Tibial nerve (tissue), 4 donors: ENCODE data around the gene MAMDC2. TPM values are rescaled to one million over a fixed set of nuclear protein-coding genes. Genes with fewer than 3 reads are reported as not detected.

Experiments used
- DNase-seq, 2 donors: peaks; one replicate each; pipeline ENCODE4 v3.0.0-alpha.2; 2019; ENCODE audit warnings: low spot score in 2 of 2
- H3K27ac ChIP-seq, 4 donors: fragments of 200-600 bp; sonication (generic) in 3 of 4; one replicate each; pipeline ENCODE4 v1.5.1; 2017 to 2019; ENCODE audit warnings: mild to moderate bottlenecking in 1 of 4
- H3K27me3 ChIP-seq, 2 donors: fragments of 200-600 bp; sonication (generic) in 1 of 2; one replicate each; pipeline versions ENCODE4 v1.5.1 to v1.6.0; 2017 to 2019
- H3K36me3 ChIP-seq, 3 donors: fragments of 200-600 bp; sonication (generic); one replicate each; pipeline ENCODE4 v1.5.1; 2018 to 2019
- H3K4me1 ChIP-seq, 4 donors: fragments of 200-600 bp; sonication (generic) in 3 of 4; one replicate each; pipeline ENCODE4 v1.5.1; 2017 to 2019
- H3K4me3 ChIP-seq, 4 donors: fragments of 200-600 bp; sonication (generic) in 3 of 4; one replicate each; pipeline ENCODE4 v1.5.1; 2017 to 2019; ENCODE audit warnings: mild to moderate bottlenecking in 1 of 4, moderate library complexity in 1 of 4
- H3K9me3 ChIP-seq, 4 donors: fragments of 200-600 bp; sonication (generic) in 3 of 4; one replicate each; pipeline ENCODE4 v1.5.1; 2017 to 2019
- EP300 ChIP-seq, 2 donors: sonication (generic); formaldehyde crosslinking; IDR thresholded peaks; one replicate each; pipeline ENCODE4 v1.6.1; 2017; ENCODE audit warnings: antibody characterized with exemption in 2 of 2, mild to moderate bottlenecking in 1 of 2
- POLR2A ChIP-seq, 2 donors: fragments of 450-650 bp; IDR thresholded peaks; one replicate each; pipeline ENCODE4 v1.6.1; 2017; ENCODE audit warnings: antibody characterized with exemption in 2 of 2, mild to moderate bottlenecking in 2 of 2, moderate library complexity in 2 of 2
- WGBS, 2 donors: methylation state at CpG; one replicate each; pipeline ENCODE4 v1.1.5; 2018; 5-methylcytosine and 5-hydroxymethylcytosine counted together
- total RNA-seq, 4 donors: library from RNA; depleted of rRNA; stranded (reverse); fragments of >200 nt; gene quantifications; one replicate each; pipeline ENCODE4 v1.1.0, GENCODE V29; 2016
- TF ChIP-seq, protein P1 (sequence below), 5 experiments: fragments of 200-600 bp in 3 of 5; fragments of 450-650 bp in 2 of 5; sonication (generic) in 3 of 5; IDR thresholded peaks; one replicate each; pipeline ENCODE4 v1.5.1; 2016 to 2019; ENCODE audit warnings: antibody characterized with exemption in 5 of 5, mild to moderate bottlenecking in 3 of 5, moderate library complexity in 2 of 5

The MAMDC2 gene
- total RNA-seq, 4 donors from 2014 or later, result 24.9 to 75.9 (median 60.8) TPM

DNA sequence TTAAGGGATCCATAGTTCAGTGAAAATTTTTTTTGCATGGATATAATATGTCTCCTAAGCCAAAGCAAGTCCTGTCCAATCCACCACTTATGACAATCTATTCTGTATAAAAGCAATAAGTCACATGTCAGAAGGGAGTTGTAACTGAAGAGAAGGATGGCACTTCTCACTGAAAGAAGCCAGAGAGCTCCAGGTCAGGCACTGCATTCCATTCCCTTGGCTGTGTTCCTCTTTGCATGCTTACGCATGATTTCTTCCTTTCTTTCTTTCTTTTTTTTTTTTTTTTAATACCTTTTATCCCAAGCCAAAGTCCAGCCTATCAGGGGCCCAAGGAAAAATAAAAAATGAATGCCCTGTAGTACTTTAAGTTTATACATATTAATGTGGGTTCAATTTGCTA lies 39.8 kb downstream of the MAMDC2 start:
- DNase-seq, result no peak
- peaks cover 3 to 45% (median 23%) of the 10 kb centered on the region in 4 donors for H3K4me1 ChIP-seq
- H3K27ac ChIP-seq, result peak overlapping the region in 1 of 4 donors; percentile 23

DNA sequence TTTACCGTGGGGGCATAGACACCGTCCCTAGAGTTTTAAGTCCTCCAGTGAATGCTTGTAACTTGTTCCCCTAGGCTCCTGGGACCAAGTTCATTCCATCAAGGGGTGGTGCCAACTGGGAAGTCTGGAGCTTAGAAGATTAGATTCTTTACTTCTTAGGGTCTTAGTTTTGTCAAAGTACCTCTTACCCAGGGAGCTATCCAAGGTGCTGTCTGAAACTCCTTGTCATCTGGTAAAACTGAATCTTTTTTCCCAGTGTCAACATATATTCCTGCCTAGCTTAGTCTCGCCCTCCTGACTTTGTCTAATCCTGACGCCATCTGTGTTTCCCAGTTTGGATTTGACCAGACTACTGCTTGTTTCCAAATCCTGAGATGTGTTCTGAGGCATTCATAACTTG lies 41.6 kb downstream of the MAMDC2 start:
- WGBS, 2 donors, result 82 to 84% methylated on average over 4 of the region's 4 CpGs
- Histone ChIP-seq H3K4me3 (no peak overlapping the region), H3K27ac (no peak overlapping the region), H3K27me3 (no peaks in the 10 kb centered on the region), H3K36me3 (no peaks in the 10 kb centered on the region), H3K9me3 (no peaks in the 10 kb centered on the region), H3K4me1 (peaks cover 0 to 36% (median 8%) of the 10 kb centered on the region in 4 donors)
- no peak for DNase-seq
- TF ChIP-seq EP300 (IDR thresholded peaks at IDR 0.05) (no peak), POLR2A (IDR thresholded peaks at IDR 0.05) (no peak)
- TF ChIP-seq, protein P1, sequence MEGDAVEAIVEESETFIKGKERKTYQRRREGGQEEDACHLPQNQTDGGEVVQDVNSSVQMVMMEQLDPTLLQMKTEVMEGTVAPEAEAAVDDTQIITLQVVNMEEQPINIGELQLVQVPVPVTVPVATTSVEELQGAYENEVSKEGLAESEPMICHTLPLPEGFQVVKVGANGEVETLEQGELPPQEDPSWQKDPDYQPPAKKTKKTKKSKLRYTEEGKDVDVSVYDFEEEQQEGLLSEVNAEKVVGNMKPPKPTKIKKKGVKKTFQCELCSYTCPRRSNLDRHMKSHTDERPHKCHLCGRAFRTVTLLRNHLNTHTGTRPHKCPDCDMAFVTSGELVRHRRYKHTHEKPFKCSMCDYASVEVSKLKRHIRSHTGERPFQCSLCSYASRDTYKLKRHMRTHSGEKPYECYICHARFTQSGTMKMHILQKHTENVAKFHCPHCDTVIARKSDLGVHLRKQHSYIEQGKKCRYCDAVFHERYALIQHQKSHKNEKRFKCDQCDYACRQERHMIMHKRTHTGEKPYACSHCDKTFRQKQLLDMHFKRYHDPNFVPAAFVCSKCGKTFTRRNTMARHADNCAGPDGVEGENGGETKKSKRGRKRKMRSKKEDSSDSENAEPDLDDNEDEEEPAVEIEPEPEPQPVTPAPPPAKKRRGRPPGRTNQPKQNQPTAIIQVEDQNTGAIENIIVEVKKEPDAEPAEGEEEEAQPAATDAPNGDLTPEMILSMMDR (IDR thresholded peaks at IDR 0.05), result no peak

More for the DNA sequence above, 39.8 kb downstream of the MAMDC2 start:
- 45 to 47% methylated on average over 1 of the region's 1 CpG for WGBS, 2 donors
- Histone ChIP-seq H3K36me3 (no peaks in the 10 kb centered on the region), H3K4me3 (no peak overlapping the region), H3K9me3 (no peaks in the 10 kb centered on the region), H3K27me3 (no peaks in the 10 kb centered on the region)
- TF ChIP-seq EP300 (IDR thresholded peaks at IDR 0.05), result no peak

DNA sequence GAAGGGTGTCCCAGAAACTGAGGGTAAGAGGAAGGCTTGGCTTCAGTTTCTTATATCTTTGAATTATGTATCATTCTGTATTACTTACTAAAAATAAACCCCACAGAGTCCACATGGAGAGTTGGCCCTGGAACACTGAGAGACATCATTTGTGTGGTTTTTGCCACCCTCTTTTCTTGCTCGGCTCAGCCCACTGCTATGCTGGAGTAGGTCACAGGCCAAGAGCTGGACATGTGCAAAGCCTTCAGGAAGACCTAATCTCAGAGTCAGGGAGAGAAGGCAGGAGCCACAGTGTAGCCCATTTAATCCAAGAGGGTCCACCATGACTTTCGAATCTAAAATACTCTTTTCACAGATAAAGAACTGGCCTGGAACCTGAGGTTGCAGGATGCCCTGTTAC lies 47.5 kb downstream of the MAMDC2 start:
- H3K4me1 ChIP-seq, result peaks cover 0 to 34% (median 5%) of the 10 kb centered on the region in 4 donors
- no peaks in the 10 kb centered on the region for H3K9me3 ChIP-seq
- no peaks in the 10 kb centered on the region for H3K36me3 ChIP-seq
- WGBS, 2 donors, result 69 to 78% methylated on average over 2 of the region's 2 CpGs
- no peak overlapping the region for H3K4me3 ChIP-seq
- no peak for DNase-seq
- H3K27me3 ChIP-seq, result no peaks in the 10 kb centered on the region
- no peak overlapping the region for H3K27ac ChIP-seq
- TF ChIP-seq EP300 (IDR thresholded peaks at IDR 0.05), result no peak
- TF ChIP-seq, protein P1 (IDR thresholded peaks at IDR 0.05), result no peak
- no peak for TF ChIP-seq POLR2A (IDR thresholded peaks at IDR 0.05)

DNA sequence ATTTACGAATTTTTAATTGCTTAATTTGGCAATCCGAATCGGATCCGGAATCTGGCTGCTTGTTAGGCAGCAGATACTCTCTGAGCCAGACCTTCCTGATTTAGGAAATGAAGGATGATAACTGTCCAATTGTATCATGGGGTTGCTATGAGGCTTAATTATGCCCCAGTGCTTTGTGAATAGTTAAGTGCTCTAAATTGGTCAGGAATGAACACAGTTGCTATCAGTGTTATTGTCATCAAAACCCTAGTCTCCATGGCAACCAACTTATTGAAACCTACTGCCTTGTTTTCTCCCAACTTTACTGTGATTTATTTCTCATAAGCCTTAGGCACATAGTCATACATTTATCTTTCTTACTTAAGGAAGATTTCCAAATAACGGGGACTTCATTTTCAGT lies 47.9 kb downstream of the MAMDC2 start:
- DNase-seq, result no peak
- WGBS, 2 donors, result 80% methylated on average over 5 of the region's 5 CpGs
- TF ChIP-seq, protein P1 (IDR thresholded peaks at IDR 0.05), result no peak
- TF ChIP-seq EP300 (IDR thresholded peaks at IDR 0.05) (no peak), POLR2A (IDR thresholded peaks at IDR 0.05) (no peak)
- H3K4me3 ChIP-seq, result no peak overlapping the region
- H3K4me1 ChIP-seq, result peaks cover 0 to 30% (median 3%) of the 10 kb centered on the region in 4 donors
- H3K36me3 ChIP-seq, result no peaks in the 10 kb centered on the region
- no peak overlapping the region for H3K27ac ChIP-seq
- H3K9me3 ChIP-seq, result no peaks in the 10 kb centered on the region
- no peaks in the 10 kb centered on the region for H3K27me3 ChIP-seq

DNA sequence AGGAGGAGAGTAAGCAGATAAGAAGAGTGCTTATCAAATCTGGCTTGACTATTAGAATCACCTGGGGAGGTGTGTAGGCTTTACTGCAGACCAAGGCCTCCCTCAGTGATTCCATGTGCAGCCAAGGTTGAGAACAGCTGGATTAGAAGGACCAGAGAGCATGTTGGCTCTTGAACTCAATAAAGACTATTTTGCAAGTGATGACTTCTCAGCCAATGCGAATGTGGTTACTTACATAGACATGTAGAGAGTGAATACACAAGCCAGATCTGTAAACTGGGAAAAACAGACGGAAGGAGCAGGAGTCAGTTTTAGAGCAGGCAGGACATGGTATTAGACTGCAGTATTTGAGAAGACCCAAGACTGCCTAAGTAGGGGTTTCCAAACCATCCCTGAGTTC lies 48.5 kb downstream of the MAMDC2 start:
- Histone ChIP-seq H3K27me3 (no peaks in the 10 kb centered on the region), H3K4me1 (peaks cover 0 to 32% (median 2%) of the 10 kb centered on the region in 4 donors), H3K27ac (no peak overlapping the region), H3K36me3 (no peaks in the 10 kb centered on the region), H3K9me3 (no peaks in the 10 kb centered on the region), H3K4me3 (no peak overlapping the region)
- WGBS, 2 donors, result 91 to 93% methylated on average over 2 of the region's 2 CpGs
- no peak for DNase-seq
- TF ChIP-seq, protein P1 (IDR thresholded peaks at IDR 0.05), result no peak
- TF ChIP-seq POLR2A (IDR thresholded peaks at IDR 0.05), result no peak
- TF ChIP-seq EP300 (IDR thresholded peaks at IDR 0.05), result no peak

DNA sequence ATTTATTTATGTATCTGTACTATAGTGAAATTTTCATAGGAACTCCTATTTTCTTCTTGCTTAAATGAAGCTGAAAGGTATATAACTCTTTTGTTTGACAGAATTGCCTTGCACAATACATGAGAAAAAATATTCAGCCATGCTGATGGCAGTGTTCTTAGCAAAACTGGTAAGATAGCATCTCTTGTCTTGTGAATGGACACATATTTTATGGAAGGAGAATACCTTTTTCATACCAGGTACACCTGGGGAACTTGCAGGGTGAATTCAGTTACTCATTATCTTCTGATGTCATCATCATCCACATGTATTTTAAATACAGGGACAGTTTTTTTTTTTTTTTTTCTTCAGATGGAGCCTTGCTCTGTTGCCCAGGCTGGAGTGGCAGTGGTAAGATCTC lies 49.4 kb downstream of the MAMDC2 start:
- Histone ChIP-seq H3K4me1 (peaks cover 0 to 32% (median 2%) of the 10 kb centered on the region in 4 donors), H3K4me3 (no peak overlapping the region), H3K27me3 (no peaks in the 10 kb centered on the region), H3K27ac (no peak overlapping the region), H3K9me3 (no peaks in the 10 kb centered on the region), H3K36me3 (no peaks in the 10 kb centered on the region)
- no peak for DNase-seq
- TF ChIP-seq POLR2A (IDR thresholded peaks at IDR 0.05) (no peak), EP300 (IDR thresholded peaks at IDR 0.05) (no peak)
- TF ChIP-seq, protein P1 (IDR thresholded peaks at IDR 0.05), result no peak
